HG03575 (cell line): ENCODE data around the gene PPP4R1.
"Not testable (repeated sequence)": the region's sequence is repeated elsewhere in the genome, so short reads cannot be mapped to it uniquely, and the experiment has no call there.

Experiments
- ATAC-seq: cut with Tn5 transposase; IDR thresholded peaks from one replicate; pipeline ENCODE4 v1.9.1; 2021; ENCODE audit not compliant: unreplicated experiment, insufficient number of reproducible peaks, low FRiP score; ENCODE audit errors: extremely low read depth

The PPP4R1 gene

GRCh38 chr18:9614401-9615279 is at the start of gene PPP4R1:
TSS of gene PPP4R1 (minus strand) at chr18:9614559. CDS start at chr18:9614484, 75 bp downstream.
- ATAC-seq, result no peak

GRCh38 chr18:9663377-9663776 is 49.0 kb upstream of the PPP4R1 start:
- no peak for ATAC-seq

- no peak for ATAC-seq
Observed at GRCh38 chr18:9661564-9661963, 47.2 kb upstream of the PPP4R1 start.

- no peak for ATAC-seq
Observed at GRCh38 chr18:9659499-9660375, 45.4 kb upstream of the PPP4R1 start.

GRCh38 chr18:9658087-9658641 is 43.8 kb upstream of the PPP4R1 start:
- ATAC-seq, result no peak

GRCh38 chr18:9655232-9655767 is 40.9 kb upstream of the PPP4R1 start:
- ATAC-seq, result no peak

- no peak for ATAC-seq
Observed at GRCh38 chr18:9653390-9653789, 39.0 kb upstream of the PPP4R1 start.

GRCh38 chr18:9649164-9649540 is 34.8 kb upstream of the PPP4R1 start:
- no peak for ATAC-seq

- no peak for ATAC-seq
Observed at GRCh38 chr18:9648431-9649163, 34.2 kb upstream of the PPP4R1 start.

- ATAC-seq, result no peak
Observed at GRCh38 chr18:9647496-9648323, 33.4 kb upstream of the PPP4R1 start.

GRCh38 chr18:9643549-9643948 is 29.2 kb upstream of the PPP4R1 start:
- no peak for ATAC-seq

- ATAC-seq, result no peak
Observed at GRCh38 chr18:9642799-9643462, 28.6 kb upstream of the PPP4R1 start.

- not testable (repeated sequence) for ATAC-seq
Observed at GRCh38 chr18:9641081-9641480, 26.7 kb upstream of the PPP4R1 start.

GRCh38 chr18:9638886-9639285 is 24.5 kb upstream of the PPP4R1 start:
- ATAC-seq, result no peak

GRCh38 chr18:9637036-9637767 is 22.8 kb upstream of the PPP4R1 start:
- no peak for ATAC-seq

- ATAC-seq, result no peak
Observed at GRCh38 chr18:9634856-9635255, 20.5 kb upstream of the PPP4R1 start.
